CD4-positive, CD25-positive, alpha-beta regulatory T cell (primary cell): ENCODE data around the gene OXA1L. TPM values are rescaled to one million over a fixed set of nuclear protein-coding genes. Genes with fewer than 3 reads are reported as not detected.
"Not testable (repeated sequence)": the region's sequence is repeated elsewhere in the genome, so short reads cannot be mapped to it uniquely, and the experiment has no call there.

Experiments
- ATAC-seq, 2 donors: fragments of 150-1000 bp; cut with Tn5 transposase; one replicate each; pipeline ENCODE4 v1.10.0; 2021; ENCODE audit warnings: low read depth in 2 of 2, moderate number of reproducible peaks in 2 of 2, moderate library complexity in 1 of 2
- DNase-seq, 3 donors: peaks; one replicate each; pipeline versions ENCODE4 v3.0.0 to v3.0.0-alpha.2; 2012 to 2022; ENCODE audit warnings: mixed read lengths in 1 of 3
- H3K27ac ChIP-seq: one replicate; pipeline ENCODE4 v1.7.0; 2013; ENCODE audit warnings: mild to moderate bottlenecking, low read length; ENCODE audit not compliant: insufficient read depth, poor library complexity, severe bottlenecking
- H3K27me3 ChIP-seq: one replicate; pipeline ENCODE4 v1.7.0; 2013; ENCODE audit warnings: low read length; ENCODE audit not compliant: control insufficient read depth, insufficient read depth
- H3K36me3 ChIP-seq: one replicate; pipeline ENCODE4 v1.7.0; 2013; ENCODE audit warnings: mild to moderate bottlenecking, low read length, moderate library complexity; ENCODE audit not compliant: control insufficient read depth, insufficient read depth
- H3K4me1 ChIP-seq: 2 replicates; pipeline ENCODE4 v1.7.0; 2013; ENCODE audit warnings: mild to moderate bottlenecking, low read length; ENCODE audit not compliant: insufficient read depth, control insufficient read depth, poor library complexity, severe bottlenecking
- H3K4me3 ChIP-seq: one replicate; pipeline ENCODE4 v1.7.0; 2013; ENCODE audit warnings: low read depth, mild to moderate bottlenecking, low read length, moderate library complexity
- H3K9me3 ChIP-seq, 2 experiments: 1 replicate in 1 of 2; 2 replicates in 1 of 2; pipeline ENCODE4 v1.7.0; 2013; ENCODE audit warnings: low read length in 2 of 2, mild to moderate bottlenecking in 1 of 2, moderate library complexity in 1 of 2; ENCODE audit not compliant: control insufficient read depth in 2 of 2
- H3K27ac Mint-ChIP-seq, 3 donors: one replicate each; pipeline ENCODE4 v1.8.0; 2020 to 2022; ENCODE audit warnings: mild to moderate bottlenecking in 3 of 3, mixed read lengths in 3 of 3, moderate library complexity in 2 of 3
- H3K27me3 Mint-ChIP-seq: one replicate; pipeline ENCODE4 v1.8.0; 2022; ENCODE audit warnings: mild to moderate bottlenecking, mixed read lengths
- H3K36me3 Mint-ChIP-seq: one replicate; pipeline ENCODE4 v1.8.0; 2020; ENCODE audit warnings: mixed read lengths
- H3K4me1 Mint-ChIP-seq, 4 donors: one replicate each; pipeline ENCODE4 v1.8.0; 2020 to 2022; ENCODE audit warnings: mixed read lengths in 4 of 4, mild to moderate bottlenecking in 1 of 4
- H3K4me3 Mint-ChIP-seq, 4 donors: one replicate each; pipeline ENCODE4 v1.8.0; 2020 to 2022; ENCODE audit warnings: mild to moderate bottlenecking in 4 of 4, mixed read lengths in 4 of 4, moderate library complexity in 3 of 4
- H3K9me3 Mint-ChIP-seq, 7 donors: one replicate each; pipeline ENCODE4 v1.8.0; 2020 to 2022; ENCODE audit warnings: mixed read lengths in 7 of 7, mild to moderate bottlenecking in 3 of 7, moderate library complexity in 2 of 7
- polyA plus RNA-seq, 4 donors: library from polyadenylated mRNA; unstranded; fragments of 300-500 nt; fragmentation: Illumina TruSeq; gene quantifications; one replicate each; pipeline ENCODE4 v1.2.3, GENCODE V29; 2021
- total RNA-seq: library from RNA; stranded (reverse); gene quantifications from one replicate; pipeline ENCODE4 v1.2.3, GENCODE V29; 2022

Gene OXA1L
- total and polyA plus RNA-seq, 5 donors from 2014 or later = 62.6 to 155 (median 83.2) TPM

DNA sequence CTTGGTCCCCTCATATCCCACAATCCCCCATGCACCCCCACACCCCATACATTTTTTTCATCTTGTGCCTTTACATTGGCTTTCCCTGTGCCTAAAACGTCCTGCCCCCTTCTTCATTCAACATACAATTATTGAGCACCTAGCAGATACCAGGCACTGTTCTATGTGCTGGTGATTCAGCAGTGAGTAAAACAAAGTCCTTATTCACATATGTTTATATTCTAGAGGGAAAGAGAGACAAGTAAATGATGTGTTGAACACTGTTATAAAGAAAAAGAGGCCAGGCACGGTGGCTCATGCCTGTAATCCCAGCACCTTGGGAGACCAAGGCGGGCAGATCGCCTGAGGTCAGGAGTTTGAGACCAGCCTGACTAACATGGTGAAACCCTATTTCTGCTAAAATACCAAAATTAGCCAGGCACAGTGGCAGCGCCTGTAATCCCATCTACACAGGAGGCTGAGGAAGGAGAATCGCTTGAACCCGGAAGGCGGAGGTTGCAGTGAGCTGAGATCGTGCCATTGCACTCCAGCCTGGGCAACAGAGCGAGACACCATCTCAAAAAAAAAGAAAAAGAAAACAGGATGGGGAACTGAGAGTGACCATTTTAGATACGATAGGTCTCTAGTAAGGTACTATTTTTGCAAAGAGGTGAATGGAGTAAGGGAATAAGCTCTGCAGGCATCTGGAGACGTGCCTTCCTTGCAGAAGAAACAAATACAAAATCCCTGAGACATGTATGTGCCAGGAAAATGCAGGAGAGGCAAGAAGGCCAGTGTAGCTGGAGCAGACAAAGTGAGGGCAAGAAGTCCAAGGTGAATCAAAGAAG lies 36.6 kb downstream of the OXA1L start:
- no peak overlapping the region for H3K4me3 ChIP-seq

GRCh38 chr14:22803687-22803974 lies 37.1 kb downstream of the OXA1L start:
- no peaks in the 10 kb centered on the region for H3K4me1 ChIP-seq
- Mint-ChIP-seq H3K4me1 (no peaks in the 10 kb centered on the region), H3K36me3 (no peaks in the 10 kb centered on the region), H3K9me3 (peaks cover 0 to 1% (median 0%) of the 10 kb centered on the region in 7 donors), H3K27ac (peak overlapping the region in 1 of 3 donors; percentile 53), H3K4me3 (no peak overlapping the region), H3K27me3 (peaks cover 31% of the 10 kb centered on the region)
- H3K4me3 ChIP-seq = no peak overlapping the region
- ATAC-seq (no peak), DNase-seq (no peak)
- H3K9me3 ChIP-seq = no peaks in the 10 kb centered on the region
- no peaks in the 10 kb centered on the region for H3K36me3 ChIP-seq
- peaks cover 12% of the 10 kb centered on the region for H3K27me3 ChIP-seq
- H3K27ac ChIP-seq = no peak overlapping the region

More for the DNA sequence above, 36.6 kb downstream of the OXA1L start:
- Histone ChIP-seq H3K36me3 (no peaks in the 10 kb centered on the region), H3K27ac (no peak overlapping the region), H3K27me3 (peaks cover 18% of the 10 kb centered on the region), H3K4me1 (no peaks in the 10 kb centered on the region), H3K9me3 (no peaks in the 10 kb centered on the region)
- ATAC-seq (no peak), DNase-seq (no peak)
- H3K27me3 Mint-ChIP-seq = peaks cover 31% of the 10 kb centered on the region
- peak overlapping the region in 1 of 3 donors; percentile 53 for H3K27ac Mint-ChIP-seq
- no peaks in the 10 kb centered on the region for H3K36me3 Mint-ChIP-seq
- peaks cover 0 to 1% (median 0%) of the 10 kb centered on the region in 7 donors for H3K9me3 Mint-ChIP-seq
- H3K4me1 Mint-ChIP-seq = no peaks in the 10 kb centered on the region
- H3K4me3 Mint-ChIP-seq = no peak overlapping the region

DNA sequence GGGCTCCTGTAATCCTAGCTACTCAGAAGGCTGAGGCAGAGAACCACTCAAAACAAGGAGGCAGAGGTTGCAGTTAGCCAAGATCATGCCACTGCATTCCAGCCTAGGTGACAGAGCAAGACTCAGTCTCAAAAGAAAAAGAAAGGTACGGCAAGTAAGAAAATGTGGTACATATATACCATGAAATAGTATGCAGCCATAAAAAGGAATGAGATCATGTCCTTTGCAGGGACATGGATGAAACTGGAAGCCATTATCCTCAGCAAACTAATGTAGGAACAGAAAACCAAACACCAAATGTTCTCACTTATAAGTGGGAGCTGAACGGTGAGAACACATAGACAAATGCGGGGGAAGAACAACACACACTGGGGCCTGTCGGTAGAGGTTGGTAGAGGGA lies 38.7 kb downstream of the OXA1L start:
- H3K27ac Mint-ChIP-seq, H3K4me1 ChIP-seq, H3K9me3 ChIP-seq, ATAC-seq, H3K27ac ChIP-seq, DNase-seq, H3K36me3 ChIP-seq, H3K27me3 ChIP-seq, H3K9me3 Mint-ChIP-seq, H3K4me1 Mint-ChIP-seq, H3K4me3 Mint-ChIP-seq, H3K4me3 ChIP-seq, H3K36me3 Mint-ChIP-seq: not testable (repeated sequence)
- H3K27me3 Mint-ChIP-seq = peaks cover 25% of the 10 kb centered on the region

DNA sequence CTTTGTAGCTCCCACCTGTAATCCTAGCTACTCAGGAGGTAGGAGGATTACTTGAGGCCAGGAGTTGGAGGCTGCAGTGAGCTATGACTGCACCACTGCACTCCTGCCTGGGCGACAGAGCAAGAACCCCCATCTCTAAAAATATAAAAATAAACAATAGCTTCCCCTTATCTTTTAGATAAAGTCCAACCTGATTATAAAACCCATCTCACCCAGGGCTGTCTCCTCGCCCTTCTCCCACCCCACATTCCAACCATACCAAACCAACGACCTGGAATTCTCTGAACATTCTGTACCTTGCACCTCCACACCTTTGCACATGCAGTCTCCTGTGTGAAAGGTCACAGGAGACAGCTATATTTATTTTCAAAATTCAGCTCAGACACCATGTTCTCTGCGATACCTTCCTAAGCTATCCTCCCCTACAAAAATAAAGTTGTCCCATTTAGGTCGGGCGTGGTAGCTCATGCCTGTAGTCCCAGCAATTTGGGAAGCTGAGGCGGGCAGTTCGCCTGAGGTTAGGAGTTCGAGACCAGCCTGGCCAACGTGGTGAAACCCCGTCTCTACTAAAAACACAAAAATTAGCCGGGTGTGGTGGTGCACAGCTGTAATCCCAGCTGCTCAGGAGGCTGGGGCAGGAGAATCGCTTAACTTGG lies 41.1 kb downstream of the OXA1L start:
- Histone ChIP-seq H3K27ac (no peak overlapping the region), H3K4me3 (no peak overlapping the region), H3K27me3 (no peaks in the 10 kb centered on the region), H3K9me3 (no peaks in the 10 kb centered on the region), H3K4me1 (no peaks in the 10 kb centered on the region), H3K36me3 (no peaks in the 10 kb centered on the region)
- H3K36me3 Mint-ChIP-seq = no peaks in the 10 kb centered on the region
- no peak for ATAC-seq
- DNase-seq = no peak
- H3K27ac Mint-ChIP-seq = no peak overlapping the region
- H3K27me3 Mint-ChIP-seq = peaks cover 24% of the 10 kb centered on the region
- H3K4me1 Mint-ChIP-seq = peaks cover 0 to 4% (median 0%) of the 10 kb centered on the region in 4 donors
- no peak overlapping the region for H3K4me3 Mint-ChIP-seq
- peaks cover 0 to 1% (median 0%) of the 10 kb centered on the region in 7 donors for H3K9me3 Mint-ChIP-seq

GRCh38 chr14:22808388-22809209 lies 42.1 kb downstream of the OXA1L start:
- Histone ChIP-seq H3K36me3 (no peaks in the 10 kb centered on the region), H3K4me3 (no peak overlapping the region), H3K9me3 (no peaks in the 10 kb centered on the region), H3K27ac (no peak overlapping the region), H3K27me3 (no peaks in the 10 kb centered on the region), H3K4me1 (no peaks in the 10 kb centered on the region)
- Mint-ChIP-seq H3K9me3 (peaks cover 0 to 1% (median 0%) of the 10 kb centered on the region in 7 donors), H3K27ac (no peak overlapping the region), H3K4me3 (no peak overlapping the region), H3K36me3 (no peaks in the 10 kb centered on the region), H3K27me3 (peaks cover 23% of the 10 kb centered on the region), H3K4me1 (peaks cover 0 to 4% (median 0%) of the 10 kb centered on the region in 4 donors)
- ATAC-seq (no peak), DNase-seq (no peak)

GRCh38 chr14:22811722-22812121 lies 45.2 kb downstream of the OXA1L start:
- Histone ChIP-seq H3K9me3 (no peaks in the 10 kb centered on the region), H3K27ac (no peak overlapping the region), H3K27me3 (no peaks in the 10 kb centered on the region), H3K36me3 (no peaks in the 10 kb centered on the region), H3K4me1 (no peaks in the 10 kb centered on the region), H3K4me3 (no peak overlapping the region)
- H3K9me3 Mint-ChIP-seq = peaks cover 0 to 1% (median 0%) of the 10 kb centered on the region in 7 donors
- peaks cover 0 to 18% (median 6%) of the 10 kb centered on the region in 4 donors for H3K4me1 Mint-ChIP-seq
- H3K4me3 Mint-ChIP-seq = no peak overlapping the region
- ATAC-seq = no peak
- peak overlapping the region in 1 of 3 donors; percentile 26 for H3K27ac Mint-ChIP-seq
- peaks cover 19% of the 10 kb centered on the region for H3K27me3 Mint-ChIP-seq
- DNase-seq = no peak
- no peaks in the 10 kb centered on the region for H3K36me3 Mint-ChIP-seq

GRCh38 chr14:22812744-22813143 lies 46.3 kb downstream of the OXA1L start:
- Histone ChIP-seq H3K4me3 (no peak overlapping the region), H3K27me3 (no peaks in the 10 kb centered on the region), H3K36me3 (no peaks in the 10 kb centered on the region), H3K9me3 (no peaks in the 10 kb centered on the region), H3K4me1 (no peaks in the 10 kb centered on the region), H3K27ac (no peak overlapping the region)
- no peaks in the 10 kb centered on the region for H3K36me3 Mint-ChIP-seq
- peaks cover 0 to 18% (median 7%) of the 10 kb centered on the region in 4 donors for H3K4me1 Mint-ChIP-seq
- peak overlapping the region in 1 of 4 donors; percentile 48 for H3K4me3 Mint-ChIP-seq
- peaks cover 0 to 1% (median 0%) of the 10 kb centered on the region in 7 donors for H3K9me3 Mint-ChIP-seq
- no peak overlapping the region for H3K27ac Mint-ChIP-seq
- peaks cover 17% of the 10 kb centered on the region for H3K27me3 Mint-ChIP-seq
- DNase-seq = no peak
- no peak for ATAC-seq
